A549 (cell line): ENCODE data around the gene MAP6D1.

Experiments used
- CHD2 ChIP-seq: fragments of 150-350 bp; IDR thresholded peaks from 2 replicates; pipeline ENCODE4 v1.6.1; 2014; ENCODE audit warnings: low read length; ENCODE audit not compliant: partially characterized antibody
- FOSB ChIP-seq: fragments of 250-450 bp; sonication (Bioruptor Pico); IDR thresholded peaks from 2 replicates; pipeline ENCODE4 v1.5.0; 2020; ENCODE audit warnings: mild to moderate bottlenecking, moderate library complexity
- JUN ChIP-seq, 2 experiments: fragments of >200 bp; sonication (Bioruptor Twin); formaldehyde crosslinking; IDR thresholded peaks; 2 replicates in 1 of 2; 3 replicates in 1 of 2; pipeline ENCODE4 v1.6.1; 2016 to 2017
- JUNB ChIP-seq: fragments of >200 bp; sonication (Bioruptor Twin); formaldehyde crosslinking; IDR thresholded peaks from 2 replicates; pipeline ENCODE4 v1.6.1; 2016
- MYC ChIP-seq: IDR thresholded peaks from 2 replicates; pipeline ENCODE4 v1.6.1; 2012; ENCODE audit warnings: mild to moderate bottlenecking, inconsistent platforms, low read length, improper control_type of control experiment, borderline replicate concordance
- POLR2A ChIP-seq: IDR thresholded peaks from 2 replicates; pipeline ENCODE4 v1.6.1; 2012; ENCODE audit warnings: mild to moderate bottlenecking, low read length
- RCOR1 ChIP-seq: fragments of 150-350 bp; IDR thresholded peaks from 2 replicates; pipeline ENCODE4 v1.6.1; 2014; ENCODE audit warnings: antibody characterized with exemption, low read length, low read depth
- TF ChIP-seq, protein P1 (sequence below): fragments of >200 bp; sonication (Bioruptor Twin); formaldehyde crosslinking; IDR thresholded peaks from 3 replicates; pipeline ENCODE4 v1.5.1; 2016
- TF ChIP-seq, protein P2 (sequence below): fragments of 150-350 bp; IDR thresholded peaks from 2 replicates; pipeline ENCODE4 v1.6.1; 2014; ENCODE audit warnings: low read depth, mild to moderate bottlenecking, low read length
- TF ChIP-seq, protein P3 (sequence below): fragments of 450-650 bp; IDR thresholded peaks from 2 replicates; pipeline ENCODE4 v1.6.1; 2014; ENCODE audit warnings: antibody characterized with exemption

DNA sequence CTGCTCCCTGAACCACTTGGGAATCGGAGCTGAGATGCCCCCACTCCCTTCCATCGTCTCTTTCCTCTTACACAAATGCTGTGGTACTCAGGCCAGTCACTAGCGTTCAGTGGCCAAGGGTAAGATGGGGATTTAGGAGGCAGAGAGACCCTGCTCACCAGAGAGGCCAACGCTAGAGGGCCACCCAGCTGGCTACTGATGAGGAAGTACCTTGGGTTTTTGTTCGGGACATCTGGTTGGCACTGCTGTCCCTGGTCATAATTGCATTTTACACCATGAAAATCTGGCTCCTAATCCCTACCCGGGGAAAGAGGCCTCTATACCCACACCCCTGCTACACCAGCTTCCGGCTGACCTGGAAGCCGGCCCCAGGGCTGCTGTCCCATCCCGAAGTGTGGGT is 7.7 kb downstream of the MAP6D1 start:
- TF ChIP-seq POLR2A (no peak), FOSB (CRISPR knock-in tag) (no peak), JUNB (no peak), JUN (IDR thresholded peaks at IDR 0.05) (no peak), CHD2 (no peak), MYC (no peak), RCOR1 (no peak)
- TF ChIP-seq, protein P1, sequence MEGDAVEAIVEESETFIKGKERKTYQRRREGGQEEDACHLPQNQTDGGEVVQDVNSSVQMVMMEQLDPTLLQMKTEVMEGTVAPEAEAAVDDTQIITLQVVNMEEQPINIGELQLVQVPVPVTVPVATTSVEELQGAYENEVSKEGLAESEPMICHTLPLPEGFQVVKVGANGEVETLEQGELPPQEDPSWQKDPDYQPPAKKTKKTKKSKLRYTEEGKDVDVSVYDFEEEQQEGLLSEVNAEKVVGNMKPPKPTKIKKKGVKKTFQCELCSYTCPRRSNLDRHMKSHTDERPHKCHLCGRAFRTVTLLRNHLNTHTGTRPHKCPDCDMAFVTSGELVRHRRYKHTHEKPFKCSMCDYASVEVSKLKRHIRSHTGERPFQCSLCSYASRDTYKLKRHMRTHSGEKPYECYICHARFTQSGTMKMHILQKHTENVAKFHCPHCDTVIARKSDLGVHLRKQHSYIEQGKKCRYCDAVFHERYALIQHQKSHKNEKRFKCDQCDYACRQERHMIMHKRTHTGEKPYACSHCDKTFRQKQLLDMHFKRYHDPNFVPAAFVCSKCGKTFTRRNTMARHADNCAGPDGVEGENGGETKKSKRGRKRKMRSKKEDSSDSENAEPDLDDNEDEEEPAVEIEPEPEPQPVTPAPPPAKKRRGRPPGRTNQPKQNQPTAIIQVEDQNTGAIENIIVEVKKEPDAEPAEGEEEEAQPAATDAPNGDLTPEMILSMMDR: no peak
- TF ChIP-seq, protein P2, sequence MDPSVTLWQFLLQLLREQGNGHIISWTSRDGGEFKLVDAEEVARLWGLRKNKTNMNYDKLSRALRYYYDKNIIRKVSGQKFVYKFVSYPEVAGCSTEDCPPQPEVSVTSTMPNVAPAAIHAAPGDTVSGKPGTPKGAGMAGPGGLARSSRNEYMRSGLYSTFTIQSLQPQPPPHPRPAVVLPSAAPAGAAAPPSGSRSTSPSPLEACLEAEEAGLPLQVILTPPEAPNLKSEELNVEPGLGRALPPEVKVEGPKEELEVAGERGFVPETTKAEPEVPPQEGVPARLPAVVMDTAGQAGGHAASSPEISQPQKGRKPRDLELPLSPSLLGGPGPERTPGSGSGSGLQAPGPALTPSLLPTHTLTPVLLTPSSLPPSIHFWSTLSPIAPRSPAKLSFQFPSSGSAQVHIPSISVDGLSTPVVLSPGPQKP: no peak
- TF ChIP-seq, protein P3, sequence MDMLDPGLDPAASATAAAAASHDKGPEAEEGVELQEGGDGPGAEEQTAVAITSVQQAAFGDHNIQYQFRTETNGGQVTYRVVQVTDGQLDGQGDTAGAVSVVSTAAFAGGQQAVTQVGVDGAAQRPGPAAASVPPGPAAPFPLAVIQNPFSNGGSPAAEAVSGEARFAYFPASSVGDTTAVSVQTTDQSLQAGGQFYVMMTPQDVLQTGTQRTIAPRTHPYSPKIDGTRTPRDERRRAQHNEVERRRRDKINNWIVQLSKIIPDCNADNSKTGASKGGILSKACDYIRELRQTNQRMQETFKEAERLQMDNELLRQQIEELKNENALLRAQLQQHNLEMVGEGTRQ: no peak
